HG03159 (cell line): ENCODE data around the gene RHOV.

Experiments used
- ATAC-seq: cut with Tn5 transposase; IDR thresholded peaks from one replicate; pipeline ENCODE4 v1.9.1; 2021; ENCODE audit warnings: mild to moderate bottlenecking, moderate library complexity; ENCODE audit not compliant: unreplicated experiment

The RHOV gene, protein sequence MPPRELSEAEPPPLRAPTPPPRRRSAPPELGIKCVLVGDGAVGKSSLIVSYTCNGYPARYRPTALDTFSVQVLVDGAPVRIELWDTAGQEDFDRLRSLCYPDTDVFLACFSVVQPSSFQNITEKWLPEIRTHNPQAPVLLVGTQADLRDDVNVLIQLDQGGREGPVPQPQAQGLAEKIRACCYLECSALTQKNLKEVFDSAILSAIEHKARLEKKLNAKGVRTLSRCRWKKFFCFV

GRCh38 chr15:40873694-40874561 is at the start of gene RHOV:
Gene RHOV (minus strand): TSS chr15:40874234. CDS start chr15:40874139, 95 bp downstream.
- ATAC-seq, result peak; percentile 49

- no peak for ATAC-seq
These were observed 49.5 kb upstream of the RHOV start for GRCh38 chr15:40923551-40923950.

DNA sequence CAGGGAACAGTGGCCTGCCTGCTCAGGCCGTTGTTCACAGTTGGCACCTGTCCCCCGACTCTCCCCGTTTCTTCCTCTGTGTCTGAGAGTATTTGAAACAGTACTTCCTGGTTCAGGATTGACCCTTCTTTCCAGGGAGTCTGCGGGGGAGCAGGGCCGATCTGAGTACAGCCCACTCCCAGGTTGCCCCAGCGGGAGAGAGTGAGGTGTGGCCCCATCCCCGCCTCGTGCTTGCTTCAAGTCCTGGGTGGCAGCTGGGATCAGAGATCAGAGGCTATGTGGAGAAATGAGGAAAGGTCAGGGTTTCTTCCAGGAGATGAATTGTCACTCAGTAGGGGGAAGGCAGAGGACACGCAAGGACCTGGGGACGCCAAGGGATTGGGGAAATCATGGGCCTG is 48.6 kb upstream of the RHOV start:
- ATAC-seq, result no peak

DNA sequence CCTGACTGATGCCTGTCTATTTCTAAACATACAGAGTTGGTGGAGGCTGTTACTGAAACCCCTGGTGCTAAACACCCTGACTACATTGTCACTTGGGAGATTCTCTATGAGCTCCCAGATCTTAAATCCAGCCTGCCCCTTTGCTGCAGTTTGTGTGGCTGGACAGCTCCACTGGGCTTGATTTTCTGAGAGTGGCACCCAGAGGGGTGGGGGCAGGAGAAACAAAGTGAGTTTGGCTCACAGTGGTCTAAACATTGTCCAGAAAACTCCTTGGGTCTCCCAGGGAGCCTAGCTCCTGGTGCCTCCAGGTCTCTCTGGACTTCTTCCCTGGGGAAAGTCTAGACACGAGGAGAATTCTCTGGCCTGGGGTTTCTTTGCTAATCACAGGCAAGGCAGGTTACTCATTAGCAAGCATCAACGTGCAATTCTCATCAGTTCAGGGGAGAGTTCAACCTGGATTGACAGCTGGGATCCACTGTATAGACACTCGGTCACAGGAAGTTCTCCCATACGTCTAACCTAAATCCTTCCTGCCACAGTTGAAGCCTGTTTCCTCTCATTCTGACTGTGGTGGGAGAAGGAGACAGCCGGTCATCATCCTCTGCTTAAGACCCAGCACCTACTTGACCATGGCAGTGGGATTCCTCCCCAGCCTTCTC is 48.0 kb upstream of the RHOV start:
- no peak for ATAC-seq

DNA sequence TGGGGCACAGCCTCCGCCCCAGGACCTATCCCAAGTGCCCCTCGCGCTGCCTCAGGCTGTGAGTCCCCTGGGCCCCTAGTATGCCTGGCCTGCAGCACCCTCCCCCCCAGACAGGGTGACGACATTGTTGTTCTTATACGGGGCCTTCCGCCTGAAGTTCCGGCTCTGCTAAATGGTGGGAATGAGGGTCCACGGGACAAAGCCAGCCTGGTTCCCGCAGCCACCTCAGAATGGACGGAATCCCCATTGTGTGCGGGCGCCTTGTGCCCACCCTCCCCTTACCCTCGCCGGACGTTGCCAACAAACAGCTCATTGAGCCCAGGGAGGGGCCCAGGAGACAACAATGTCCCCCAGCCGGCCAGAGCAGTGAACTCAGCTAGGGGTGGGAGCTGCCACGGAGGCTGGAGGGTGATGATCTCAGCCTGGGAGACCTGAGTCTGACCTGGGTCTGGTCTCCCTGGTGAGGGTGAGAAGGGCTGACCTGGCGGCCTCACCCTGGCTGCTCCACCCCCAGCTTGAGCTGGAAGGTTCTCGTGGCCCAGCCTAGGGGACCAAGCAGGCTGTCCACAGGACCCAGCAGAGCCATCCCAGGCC is 44.9 kb upstream of the RHOV start:
- ATAC-seq, result no peak

GRCh38 chr15:40918146-40918798 is 44.2 kb upstream of the RHOV start:
- no peak for ATAC-seq

GRCh38 chr15:40917585-40917984 is 43.6 kb upstream of the RHOV start:
- no peak for ATAC-seq

GRCh38 chr15:40915679-40916078 is 41.6 kb upstream of the RHOV start:
- no peak for ATAC-seq

GRCh38 chr15:40915116-40915661 is 41.2 kb upstream of the RHOV start:
- no peak for ATAC-seq

DNA sequence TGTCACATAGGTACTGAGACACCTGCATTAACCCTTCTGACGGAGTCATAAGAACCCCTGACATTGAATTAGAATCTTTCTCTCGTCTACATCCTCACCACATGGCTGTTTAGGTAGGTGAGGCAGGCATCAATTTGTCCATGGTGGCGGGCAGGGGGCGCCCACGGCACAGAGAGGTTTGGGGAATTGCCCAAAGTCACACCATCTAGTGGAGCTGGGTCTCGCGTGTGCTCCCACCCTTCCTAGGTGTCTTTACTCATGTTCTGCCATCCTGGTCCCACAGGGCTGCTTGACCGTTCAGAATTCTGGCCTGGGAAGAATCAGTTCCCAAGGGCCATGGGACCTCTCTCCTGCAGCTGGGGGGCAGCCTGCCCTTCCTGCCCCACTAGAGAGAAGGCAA is 40.5 kb upstream of the RHOV start:
- ATAC-seq, result no peak

- ATAC-seq, result no peak
These were observed 40.0 kb upstream of the RHOV start for GRCh38 chr15:40914013-40914412.

- no peak for ATAC-seq
These were observed 38.4 kb upstream of the RHOV start for GRCh38 chr15:40912478-40912877.

- ATAC-seq, result no peak
These were observed 37.7 kb upstream of the RHOV start for GRCh38 chr15:40911693-40912092.

DNA sequence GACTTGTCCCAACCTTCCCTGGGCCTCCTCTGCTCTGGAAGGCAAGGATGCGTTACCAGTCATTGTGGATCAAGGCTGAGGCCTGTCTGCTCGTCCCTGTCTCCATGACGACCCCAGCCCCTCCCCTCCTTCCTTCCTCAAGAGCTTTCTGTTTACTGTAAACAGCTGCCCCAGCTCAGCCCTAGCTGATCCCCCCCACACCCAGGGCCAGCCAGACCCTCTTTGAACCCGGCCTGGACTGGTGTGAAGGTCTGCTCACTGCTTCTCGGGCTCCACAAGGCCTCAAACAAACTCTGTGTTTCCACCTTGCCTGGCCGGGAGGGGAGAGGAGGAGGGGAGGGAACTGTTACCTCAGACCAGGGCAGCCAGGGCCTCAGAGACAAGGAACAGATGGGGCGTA is 37.1 kb upstream of the RHOV start:
- ATAC-seq, result no peak

DNA sequence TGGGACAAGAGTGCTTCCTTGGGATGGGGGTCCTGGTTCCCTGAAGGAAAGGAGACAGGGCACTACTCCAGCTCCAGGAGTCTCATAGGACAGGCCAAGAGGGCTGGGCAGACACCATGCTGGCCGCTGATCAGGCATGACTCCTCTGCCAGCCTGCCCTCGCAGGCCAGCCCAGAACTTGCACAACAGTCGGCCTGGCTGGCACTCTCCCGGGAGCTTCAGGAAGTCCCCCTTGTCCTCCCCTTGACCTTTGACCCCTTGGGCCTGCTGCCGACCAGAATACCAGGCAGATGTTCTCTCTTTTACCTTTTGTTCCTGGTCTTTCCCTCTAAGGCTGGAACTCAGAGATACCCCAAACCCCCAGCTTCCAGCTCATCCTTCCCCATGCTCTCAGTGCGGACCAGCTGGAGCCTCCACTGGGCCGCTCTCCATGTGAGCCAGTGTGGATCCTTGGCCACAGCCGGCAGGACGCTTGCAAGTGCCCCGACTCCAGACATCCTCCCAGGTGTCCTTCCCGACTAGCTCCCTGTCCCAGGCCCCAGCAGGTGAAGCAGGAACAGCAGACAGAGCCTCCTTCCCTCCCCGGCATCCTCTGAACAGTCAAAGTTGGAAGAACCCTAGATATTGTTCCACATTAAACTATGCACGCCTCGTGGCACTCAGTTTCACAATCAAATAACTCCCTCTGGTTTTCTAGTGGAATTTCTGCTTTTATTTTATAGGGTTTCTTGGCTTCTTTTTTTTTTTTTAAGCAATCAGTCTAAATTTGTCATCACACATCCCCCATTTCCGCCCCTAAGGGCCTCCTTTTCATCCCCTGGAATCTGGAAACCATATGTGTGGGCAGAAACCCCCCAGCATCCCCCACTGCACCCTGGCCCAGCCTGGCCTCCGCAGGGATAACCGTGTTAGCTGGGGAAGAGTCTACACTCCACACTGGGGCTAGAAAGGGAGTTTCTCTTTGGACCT is 35.9 kb upstream of the RHOV start:
- ATAC-seq, result no peak

GRCh38 chr15:40908095-40908494 is 34.1 kb upstream of the RHOV start:
- ATAC-seq, result no peak

- peak; percentile 4 for ATAC-seq
These were observed 33.2 kb upstream of the RHOV start for GRCh38 chr15:40906991-40907802.

DNA sequence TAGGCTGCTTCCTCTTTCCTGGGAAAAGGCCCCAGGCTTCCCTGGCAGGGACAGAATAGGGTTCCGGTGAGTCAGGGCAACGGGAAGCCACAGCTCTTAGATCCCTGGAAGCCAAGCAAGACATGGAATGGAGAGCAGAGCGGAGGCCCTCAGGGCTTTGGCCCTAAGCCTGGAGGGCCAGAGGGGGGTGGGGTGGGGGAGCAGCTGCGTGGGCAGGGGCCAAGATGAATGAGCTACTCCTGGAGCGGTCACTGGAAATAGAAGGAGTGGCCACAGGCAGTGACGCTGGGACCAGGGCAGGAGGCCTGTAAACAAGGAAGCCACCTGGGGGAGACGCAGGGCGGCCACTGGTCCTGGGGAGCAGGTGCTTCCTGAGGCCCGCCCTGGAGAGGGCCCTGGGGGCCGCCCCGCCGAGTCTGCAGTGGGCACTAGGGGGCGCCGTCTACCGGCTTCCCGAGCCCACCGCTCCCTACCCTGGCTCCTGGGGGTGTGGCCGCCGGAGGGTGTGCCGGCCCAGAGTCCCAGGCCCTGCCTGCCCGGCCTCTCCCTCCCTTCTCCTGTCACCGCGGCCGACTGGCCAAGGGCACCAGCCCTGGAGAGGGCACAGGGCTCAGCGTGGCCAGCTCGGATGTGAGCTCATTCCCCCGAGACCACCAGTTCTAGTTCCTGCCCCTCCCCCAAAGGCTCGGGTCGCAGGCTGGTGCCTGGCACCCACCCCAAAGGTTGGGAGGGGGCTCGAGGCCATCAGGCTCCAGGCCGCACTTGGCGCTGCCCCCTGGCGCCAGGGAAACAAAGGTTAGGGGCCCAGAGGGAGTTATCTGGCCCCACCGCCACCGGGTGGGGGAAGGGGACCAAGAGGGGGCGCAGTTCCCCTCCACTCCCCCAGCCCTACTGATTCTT is 32.3 kb upstream of the RHOV start:
- peak; percentile 63 for ATAC-seq
